GM21390 (cell line): ENCODE data around the gene PKLR.
A peak's percentile ranks its signal among the peaks of the same experiment; 100 is the strongest.

ENCODE experiments used
- ATAC-seq: cut with Tn5 transposase; IDR thresholded peaks from one replicate; pipeline ENCODE4 v1.9.1; 2021; ENCODE audit not compliant: unreplicated experiment

PKLR gene

DNA sequence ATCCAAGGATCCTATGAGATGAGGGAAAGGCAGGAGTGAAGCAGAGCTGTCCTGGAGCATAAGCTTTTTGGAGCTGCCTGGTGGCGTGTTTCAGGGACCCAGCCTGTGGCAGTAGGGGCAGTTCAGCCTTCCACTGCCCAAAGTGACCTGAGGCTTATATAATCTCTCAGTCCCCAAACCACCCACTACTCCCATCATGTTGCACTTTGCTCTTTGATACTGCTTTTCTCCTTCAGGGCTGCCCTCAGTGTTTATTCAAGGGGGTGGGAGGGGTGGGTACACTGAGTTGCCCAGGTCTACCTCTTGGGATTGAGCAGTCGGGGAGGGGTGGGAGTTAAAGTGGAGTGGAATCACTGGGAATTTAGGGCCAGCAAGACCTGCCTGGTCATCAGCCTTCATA, 14.7 kb downstream of the PKLR start:
- ATAC-seq, result no peak

- no peak for ATAC-seq
Measured at GRCh38 chr1:155285631-155286044, 15.6 kb downstream of the PKLR start.

DNA sequence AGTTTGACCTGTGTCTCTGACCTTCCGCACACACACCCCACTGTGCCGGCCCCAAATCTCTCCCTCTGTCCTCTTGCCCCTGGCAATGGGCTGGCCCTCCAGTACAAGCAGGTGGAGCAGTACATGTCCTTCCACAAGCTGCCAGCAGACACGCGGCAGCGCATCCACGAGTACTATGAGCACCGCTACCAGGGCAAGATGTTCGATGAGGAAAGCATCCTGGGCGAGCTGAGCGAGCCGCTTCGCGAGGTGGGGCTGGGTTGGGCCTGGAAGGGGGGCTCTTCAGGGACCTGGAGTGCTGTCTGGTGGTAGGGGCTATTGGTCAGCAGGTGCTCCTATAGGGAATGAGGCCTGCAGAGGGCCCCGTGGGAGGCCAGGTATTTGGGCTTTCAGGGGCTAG, 16.2 kb downstream of the PKLR start:
- no peak for ATAC-seq

GRCh38 chr1:155284476-155284875, 16.8 kb downstream of the PKLR start:
- no peak for ATAC-seq

- ATAC-seq, result no peak
Measured at GRCh38 chr1:155282488-155283091, 18.6 kb downstream of the PKLR start.

DNA sequence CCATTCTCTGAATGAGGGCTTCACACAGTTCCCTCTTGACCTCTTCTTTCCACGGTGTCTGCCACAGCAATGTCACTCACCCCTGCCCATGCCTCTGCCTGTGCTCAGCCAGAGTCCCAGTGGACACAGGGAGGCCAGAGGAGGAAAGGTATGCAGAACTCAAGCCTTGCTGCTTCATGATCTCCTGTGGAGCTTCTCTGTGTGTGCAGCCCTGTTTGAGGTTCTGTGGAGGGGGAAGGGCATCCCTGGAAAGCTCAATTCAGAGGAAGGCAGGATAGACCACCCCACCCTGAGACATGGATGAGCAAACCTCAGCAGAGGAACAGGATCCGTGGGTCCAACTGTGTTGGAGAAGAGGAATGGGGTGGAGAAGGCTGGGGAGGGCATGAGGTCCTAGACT, 22.0 kb downstream of the PKLR start:
- no peak for ATAC-seq

DNA sequence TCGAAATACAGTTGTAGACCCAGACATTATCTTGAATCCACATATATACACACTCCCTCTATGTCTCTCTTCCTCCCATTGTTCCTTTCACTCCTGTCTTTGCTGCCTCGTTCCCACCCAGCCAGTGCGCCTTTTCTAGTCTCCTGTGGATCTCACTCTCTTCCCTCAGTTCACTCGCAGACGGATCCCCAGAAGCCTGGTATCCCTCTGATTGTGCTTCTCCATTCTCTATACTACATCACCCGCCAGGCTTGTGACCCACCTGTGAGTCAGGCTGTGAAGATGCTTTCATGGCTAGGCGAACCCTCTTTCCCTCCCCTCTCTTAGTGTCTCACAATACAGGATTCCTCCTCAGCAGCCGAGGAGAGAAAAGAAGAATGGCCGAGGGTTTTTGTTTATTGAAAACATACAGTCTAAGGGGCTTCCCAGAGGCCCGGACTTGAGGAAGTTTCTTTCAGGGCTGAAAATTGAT, 22.5 kb downstream of the PKLR start:
- no peak for ATAC-seq

DNA sequence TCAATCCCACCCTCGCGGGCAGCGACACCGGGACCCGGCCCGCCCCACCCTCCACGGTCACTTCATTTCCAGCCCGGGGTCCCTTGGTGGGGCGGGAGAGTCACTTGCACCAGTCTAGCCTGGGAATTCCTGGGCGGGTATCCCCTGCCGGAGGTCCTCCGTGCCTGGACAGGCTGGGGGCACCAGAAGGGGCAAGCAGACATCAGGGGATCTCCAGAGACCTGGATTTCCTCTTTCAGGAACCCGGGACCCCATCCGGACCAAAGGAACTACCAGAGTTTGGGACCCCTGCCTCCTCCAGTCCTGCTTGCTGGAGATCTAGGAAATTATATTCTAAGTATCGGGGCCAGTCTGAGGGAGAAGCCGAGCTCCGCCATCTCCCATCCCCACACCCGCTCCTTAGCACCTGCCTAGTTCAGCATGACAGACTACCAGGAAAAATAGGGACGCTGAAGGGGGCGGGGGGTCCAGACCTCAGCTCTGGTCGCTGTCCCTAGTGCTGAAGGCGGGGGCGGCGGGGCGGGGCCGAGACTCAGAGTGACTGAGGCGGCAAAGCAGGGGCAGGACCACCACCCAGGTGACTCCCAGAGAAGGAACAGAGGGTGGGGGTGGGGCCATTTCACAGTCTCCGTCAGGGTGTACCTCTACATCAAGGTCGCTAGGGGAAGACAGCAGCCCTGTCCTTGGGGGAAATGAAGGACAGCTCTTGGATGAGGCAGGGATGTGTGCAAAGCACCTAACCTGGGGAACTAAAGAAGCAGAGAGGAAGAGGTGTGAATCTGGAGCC, 23.1 kb downstream of the PKLR start:
- no peak for ATAC-seq

GRCh38 chr1:155277070-155277901, 24.0 kb downstream of the PKLR start, which contains the start of gene HCN3:
Gene HCN3 (plus strand): TSS chr1:155277463. CDS start chr1:155277591, 128 bp downstream.
- peak; percentile 65 for ATAC-seq

DNA sequence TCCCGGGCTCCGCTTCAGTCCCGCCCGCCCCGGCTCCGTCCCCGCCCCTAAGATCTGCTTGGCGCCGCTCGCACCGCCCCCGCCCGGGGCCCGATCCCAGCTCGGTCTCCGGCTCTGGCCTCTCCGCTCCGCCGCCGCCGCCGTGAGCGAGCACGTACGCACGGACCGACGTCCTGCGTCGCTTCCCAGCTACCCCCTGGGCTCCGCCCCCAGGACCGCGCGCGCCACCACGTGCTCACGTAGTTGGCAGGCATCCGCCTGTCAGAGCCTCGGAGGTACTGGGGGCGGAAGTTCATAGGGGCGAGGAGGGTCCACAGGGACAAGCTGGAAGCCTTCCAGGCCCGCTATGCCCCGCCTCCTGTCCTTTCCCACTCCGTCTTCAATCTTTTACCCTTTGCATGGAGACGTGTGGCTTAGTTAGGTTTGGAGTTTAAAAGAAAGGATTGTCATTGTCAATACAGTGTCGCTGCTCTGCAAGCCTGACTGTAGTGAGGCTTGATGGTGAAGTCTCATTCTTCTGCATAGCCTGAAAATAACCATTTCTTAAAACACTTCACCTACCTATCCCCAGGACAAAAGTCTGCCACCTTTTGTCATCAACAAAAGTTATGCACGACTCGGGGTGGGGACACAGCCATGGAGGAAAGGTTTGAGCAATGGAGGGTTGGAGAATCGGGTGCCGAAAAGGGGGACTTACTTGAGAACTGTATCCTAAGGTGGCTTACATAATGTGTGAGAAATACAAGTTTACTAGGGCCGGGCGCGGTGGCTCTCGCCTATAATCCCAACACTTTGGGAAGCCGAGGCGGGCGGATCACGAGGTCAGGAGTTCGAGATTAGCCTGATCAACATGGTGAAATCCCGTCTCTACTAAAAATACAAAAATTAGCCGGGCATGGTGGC, 27.6 kb downstream of the PKLR start, which contains the start of gene CLK2:
TSS of gene CLK2 (minus strand) at position 162 of the 903 bp plus-strand sequence. CDS start 2,527 bp downstream, outside the sequence.
- ATAC-seq, result peak; percentile 75

DNA sequence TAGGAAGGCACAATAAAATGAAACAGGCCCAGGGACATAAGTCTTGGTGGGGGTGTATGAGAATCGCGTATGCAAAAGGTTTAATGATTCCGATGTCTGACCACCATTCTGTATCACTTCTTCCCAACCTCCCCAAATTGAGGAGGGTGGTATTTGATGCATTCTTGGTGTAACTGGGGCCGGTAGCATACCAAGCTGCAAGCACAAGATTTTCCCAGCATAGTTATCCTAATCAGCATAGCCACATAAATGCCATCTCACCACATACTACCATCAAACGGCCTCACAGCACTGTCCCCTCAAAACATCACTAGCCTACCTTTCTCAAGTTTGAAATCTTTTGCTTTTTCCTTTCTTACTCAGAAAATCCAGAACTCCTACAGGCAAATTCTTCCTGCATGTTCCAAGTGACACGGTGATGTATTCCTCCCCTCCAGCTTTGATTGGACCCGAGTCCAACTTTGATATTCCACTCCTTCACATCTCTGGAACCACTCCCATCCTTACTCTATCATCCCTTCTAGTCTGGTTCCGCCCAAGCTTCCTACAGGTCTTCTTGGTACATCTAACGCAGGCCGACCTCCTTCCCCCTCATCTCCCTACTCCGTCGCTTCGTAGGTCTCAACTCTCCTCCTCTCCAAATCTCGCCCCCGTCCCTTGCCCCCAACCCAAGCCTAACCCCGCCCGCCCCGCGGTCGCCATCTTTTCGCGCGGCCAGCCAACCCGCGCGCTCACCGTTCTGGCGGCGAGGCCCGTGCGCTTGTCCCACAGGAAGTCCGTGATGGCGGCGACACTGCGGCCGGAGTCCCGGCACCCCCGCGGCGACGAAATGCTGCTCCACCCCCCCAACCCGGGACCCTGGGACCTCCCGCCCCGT, 28.5 kb downstream of the PKLR start:
- peak; percentile 27 for ATAC-seq

DNA sequence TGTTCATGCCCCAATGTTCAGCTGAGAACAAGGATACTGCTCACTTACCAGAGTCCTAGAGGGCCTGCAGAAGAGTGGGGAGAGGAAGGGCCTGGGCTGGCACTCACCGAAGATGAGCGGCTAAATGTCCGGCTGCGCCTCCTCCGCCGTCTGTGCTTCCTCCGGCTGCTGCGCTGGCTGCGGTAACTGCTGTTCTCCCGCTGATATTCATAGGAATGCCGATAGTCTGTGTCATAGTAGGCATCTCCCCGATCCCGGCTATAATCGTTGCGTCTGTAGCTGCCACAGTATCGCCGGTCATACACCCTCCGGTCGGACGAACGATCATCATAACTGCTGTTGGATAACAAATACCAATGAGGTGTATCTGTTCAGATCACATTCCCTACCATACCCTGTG, 31.9 kb downstream of the PKLR start:
- ATAC-seq, result no peak

DNA sequence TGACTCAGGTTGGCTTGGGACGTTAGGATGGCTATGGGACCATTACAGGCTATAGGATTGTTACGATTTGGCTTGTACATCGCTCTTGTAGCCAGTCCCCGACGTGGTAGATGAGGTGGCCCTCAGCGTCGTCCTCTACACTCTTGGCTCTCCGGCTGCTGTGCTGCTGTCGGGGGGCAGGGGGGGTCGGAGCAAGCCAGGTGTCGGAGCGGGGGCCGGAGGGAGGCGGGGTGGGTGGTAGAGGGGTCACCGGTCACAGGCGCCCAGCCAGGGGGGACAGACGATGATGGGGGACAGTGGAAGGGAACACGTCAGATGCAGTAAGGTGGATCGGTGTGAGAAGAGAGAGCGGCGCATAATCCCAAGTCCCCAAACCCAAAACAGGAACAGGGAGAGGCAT, 32.6 kb downstream of the PKLR start:
- ATAC-seq, result no peak

- no peak for ATAC-seq
Measured at GRCh38 chr1:155267373-155267772, 33.9 kb downstream of the PKLR start.

GRCh38 chr1:155266553-155266952, 34.7 kb downstream of the PKLR start:
- ATAC-seq, result no peak

DNA sequence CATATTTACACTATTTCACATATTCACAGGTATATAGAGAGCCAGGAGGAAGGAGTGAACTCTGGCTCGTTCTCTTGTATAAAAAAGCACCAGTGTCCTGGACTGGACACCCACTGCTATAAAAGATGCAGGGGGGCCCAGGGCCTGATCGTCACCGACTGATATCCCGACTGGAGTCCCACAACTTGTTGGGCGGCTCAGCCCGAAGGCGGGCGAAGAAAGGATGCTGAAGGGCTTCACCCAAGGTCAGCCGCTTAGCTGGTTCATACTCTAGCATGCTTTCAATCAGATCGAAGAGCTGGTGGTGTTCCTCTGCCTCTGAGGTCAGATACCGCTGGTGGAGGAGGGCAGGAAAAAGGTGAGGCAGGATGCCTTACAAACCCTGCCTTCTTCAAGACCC, 38.2 kb downstream of the PKLR start:
- ATAC-seq, result no peak

GRCh38 chr1:155261852-155262673, 39.2 kb downstream of the PKLR start, which contains the start of gene SCAMP3:
Gene SCAMP3 (minus strand): TSS chr1:155262360. CDS start chr1:155262151, 209 bp downstream.
- ATAC-seq, result peak; percentile 84

- peak; percentile 15 for ATAC-seq
Measured at GRCh38 chr1:155261493-155261851, 39.8 kb downstream of the PKLR start.

GRCh38 chr1:155260276-155260675, 41.0 kb downstream of the PKLR start:
- no peak for ATAC-seq
